GM12872 (cell line): Measurements from ENCODE around the gene BBX.

ENCODE experiments used
- CTCF ChIP-seq: IDR thresholded peaks from 3 replicates; pipeline ENCODE4 v1.5.1; 2011; ENCODE audit warnings: low read depth, mild to moderate bottlenecking, low read length, moderate library complexity; ENCODE audit not compliant: insufficient read depth

Gene BBX

GRCh38 chr3:107641572-107642307 lies 119.0 kb downstream of the BBX start:
- TF ChIP-seq CTCF = no peak

- TF ChIP-seq CTCF = peak; percentile 44
Observed at GRCh38 chr3:107643038-107643883, 120.5 kb downstream of the BBX start.

GRCh38 chr3:107644631-107645030 lies 121.9 kb downstream of the BBX start:
- TF ChIP-seq CTCF = no peak

- TF ChIP-seq CTCF = no peak
Observed at GRCh38 chr3:107650788-107651187, 128.0 kb downstream of the BBX start.

GRCh38 chr3:107651782-107652181 lies 129.0 kb downstream of the BBX start:
- TF ChIP-seq CTCF = no peak

GRCh38 chr3:107654218-107654617 lies 131.5 kb downstream of the BBX start:
- no peak for TF ChIP-seq CTCF

GRCh38 chr3:107657971-107658370 lies 135.2 kb downstream of the BBX start:
- no peak for TF ChIP-seq CTCF
